Tibial nerve (tissue), 4 donors: ENCODE results near the gene DISC1.

Experiments
- CTCF ChIP-seq, 5 experiments: fragments of 200-600 bp in 3 of 5; fragments of 450-650 bp in 2 of 5; sonication (generic) in 3 of 5; IDR thresholded peaks; one replicate each; pipeline ENCODE4 v1.5.1; 2016 to 2019; ENCODE audit warnings: antibody characterized with exemption in 5 of 5, mild to moderate bottlenecking in 3 of 5, moderate library complexity in 2 of 5
- EP300 ChIP-seq, 2 donors: sonication (generic); formaldehyde crosslinking; IDR thresholded peaks; one replicate each; pipeline ENCODE4 v1.6.1; 2017; ENCODE audit warnings: antibody characterized with exemption in 2 of 2, mild to moderate bottlenecking in 1 of 2
- POLR2A ChIP-seq, 2 donors: fragments of 450-650 bp; IDR thresholded peaks; one replicate each; pipeline ENCODE4 v1.6.1; 2017; ENCODE audit warnings: antibody characterized with exemption in 2 of 2, mild to moderate bottlenecking in 2 of 2, moderate library complexity in 2 of 2

GRCh38 chr1:231882790-231883189 lies 256.2 kb downstream of the DISC1 start:
- TF ChIP-seq POLR2A (IDR thresholded peaks at IDR 0.05): no peak
- TF ChIP-seq CTCF (IDR thresholded peaks at IDR 0.05): no peak
- no peak for TF ChIP-seq EP300 (IDR thresholded peaks at IDR 0.05)
